Activated T-helper 2 cell treated with anti-CD3 and anti-CD28 coated beads, Interferon-gamma antibody, Interleukin-2, Interleukin-4, amounts not matched to agents 10 μg/mL and 5 μg/mL and 100 μg/mL, durations not matched to agents 14 hours and 24 hours and 36 hours (primary cell): ENCODE measurements around the gene EFCAB6. TPM values are rescaled to one million over a fixed set of nuclear protein-coding genes. Genes with fewer than 3 reads are reported as not detected.

ENCODE experiments used
- DNase-seq: peaks from one replicate; pipeline ENCODE4 v3.0.0; 2021; ENCODE audit warnings: low spot score
- H3K27ac Mint-ChIP-seq: one replicate; pipeline ENCODE4 v1.8.0; 2021; ENCODE audit warnings: mixed read lengths
- H3K27me3 Mint-ChIP-seq: one replicate; pipeline ENCODE4 v1.8.0; 2021; ENCODE audit warnings: low read depth, mixed read lengths
- H3K36me3 Mint-ChIP-seq: one replicate; pipeline ENCODE4 v1.8.0; 2021; ENCODE audit warnings: low read depth, mixed read lengths
- H3K4me1 Mint-ChIP-seq: one replicate; pipeline ENCODE4 v1.8.0; 2021; ENCODE audit warnings: low read depth, mixed read lengths
- H3K4me3 Mint-ChIP-seq: one replicate; pipeline ENCODE4 v1.8.0; 2021; ENCODE audit warnings: low read depth, mild to moderate bottlenecking, moderate library complexity, mixed read lengths
- H3K9me3 Mint-ChIP-seq: one replicate; pipeline ENCODE4 v1.8.0; 2021; ENCODE audit warnings: mixed read lengths
- intact Hi-C: fragments of 100-400 bp; cut with micrococcal nuclease; formaldehyde crosslinking; loops from one replicate; pipeline ENCODE4 v1.15.1; 2023
- total RNA-seq: library from RNA; stranded (reverse); gene quantifications from 2 replicates; pipeline ENCODE4 v1.2.3, GENCODE V29; 2022

EFCAB6 gene
- total RNA-seq, 1 donor from 2014 or later, result 0.11 TPM

GRCh38 chr22:43635101-43635500, 177.0 kb downstream of the EFCAB6 start:
- Mint-ChIP-seq H3K36me3 (peaks cover 5% of the 10 kb centered on the region), H3K4me1 (no peaks in the 10 kb centered on the region), H3K9me3 (peaks cover 19% of the 10 kb centered on the region), H3K4me3 (no peak overlapping the region), H3K27me3 (no peaks in the 10 kb centered on the region), H3K27ac (no peak overlapping the region)
- intact Hi-C loops, result no loop called here
- no peak for DNase-seq

GRCh38 chr22:43634316-43634715, 177.8 kb downstream of the EFCAB6 start:
- intact Hi-C loops, result no loop called here
- Mint-ChIP-seq H3K27me3 (no peaks in the 10 kb centered on the region), H3K4me1 (no peaks in the 10 kb centered on the region), H3K9me3 (peaks cover 11% of the 10 kb centered on the region), H3K4me3 (no peak overlapping the region), H3K27ac (no peak overlapping the region), H3K36me3 (no peaks in the 10 kb centered on the region)
- DNase-seq, result no peak

GRCh38 chr22:43633631-43634285, 178.3 kb downstream of the EFCAB6 start:
- no peak overlapping the region for H3K4me3 Mint-ChIP-seq

GRCh38 chr22:43631846-43632245, 180.3 kb downstream of the EFCAB6 start:
- DNase-seq, result no peak
- intact Hi-C loops, result no loop called here
- Mint-ChIP-seq H3K36me3 (no peaks in the 10 kb centered on the region), H3K9me3 (no peaks in the 10 kb centered on the region), H3K27ac (no peak overlapping the region), H3K27me3 (no peaks in the 10 kb centered on the region), H3K4me3 (no peak overlapping the region), H3K4me1 (no peaks in the 10 kb centered on the region)

More at GRCh38 chr22:43633631-43634285, 178.3 kb downstream of the EFCAB6 start:
- Mint-ChIP-seq H3K9me3 (peaks cover 7% of the 10 kb centered on the region), H3K4me1 (no peaks in the 10 kb centered on the region), H3K36me3 (no peaks in the 10 kb centered on the region), H3K27ac (no peak overlapping the region), H3K27me3 (no peaks in the 10 kb centered on the region)
- DNase-seq, result no peak
- intact Hi-C loops, result no loop called here

GRCh38 chr22:43631201-43631600, 180.9 kb downstream of the EFCAB6 start:
- Mint-ChIP-seq H3K4me1 (no peaks in the 10 kb centered on the region), H3K36me3 (no peaks in the 10 kb centered on the region), H3K27me3 (no peaks in the 10 kb centered on the region), H3K27ac (no peak overlapping the region), H3K9me3 (no peaks in the 10 kb centered on the region), H3K4me3 (no peak overlapping the region)
- intact Hi-C loops, result no loop called here
- DNase-seq, result no peak

- H3K27me3 Mint-ChIP-seq, result no peaks in the 10 kb centered on the region
- H3K4me1 Mint-ChIP-seq, result no peaks in the 10 kb centered on the region
- H3K36me3 Mint-ChIP-seq, result no peaks in the 10 kb centered on the region
- DNase-seq, result no peak
- intact Hi-C loops, result no loop called here
- H3K27ac Mint-ChIP-seq, result no peak overlapping the region
- H3K4me3 Mint-ChIP-seq, result no peak overlapping the region
- H3K9me3 Mint-ChIP-seq, result no peaks in the 10 kb centered on the region
These were observed 181.7 kb downstream of the EFCAB6 start for GRCh38 chr22:43630451-43630850.

GRCh38 chr22:43628250-43628649, 183.9 kb downstream of the EFCAB6 start:
- no peak for DNase-seq
- no peaks in the 10 kb centered on the region for H3K27me3 Mint-ChIP-seq
- H3K4me1 Mint-ChIP-seq, result no peaks in the 10 kb centered on the region
- no peak overlapping the region for H3K27ac Mint-ChIP-seq
- H3K9me3 Mint-ChIP-seq, result no peaks in the 10 kb centered on the region
- intact Hi-C loops, result no loop called here
- no peaks in the 10 kb centered on the region for H3K36me3 Mint-ChIP-seq
- no peak overlapping the region for H3K4me3 Mint-ChIP-seq

GRCh38 chr22:43627485-43628213, 184.5 kb downstream of the EFCAB6 start:
- Mint-ChIP-seq H3K36me3 (no peaks in the 10 kb centered on the region), H3K4me3 (no peak overlapping the region), H3K27me3 (no peaks in the 10 kb centered on the region), H3K9me3 (no peaks in the 10 kb centered on the region), H3K27ac (no peak overlapping the region), H3K4me1 (no peaks in the 10 kb centered on the region)
- intact Hi-C loops, result no loop called here
- no peak for DNase-seq

GRCh38 chr22:43625242-43625641, 186.9 kb downstream of the EFCAB6 start:
- Mint-ChIP-seq H3K27ac (no peak overlapping the region), H3K4me1 (no peaks in the 10 kb centered on the region), H3K9me3 (no peaks in the 10 kb centered on the region), H3K4me3 (no peak overlapping the region), H3K36me3 (no peaks in the 10 kb centered on the region), H3K27me3 (no peaks in the 10 kb centered on the region)
- no peak for DNase-seq
- intact Hi-C loops, result no loop called here

- Mint-ChIP-seq H3K36me3 (no peaks in the 10 kb centered on the region), H3K4me3 (no peak overlapping the region), H3K4me1 (no peaks in the 10 kb centered on the region), H3K27me3 (peaks cover under 1% of the 10 kb centered on the region), H3K9me3 (no peaks in the 10 kb centered on the region), H3K27ac (no peak overlapping the region)
- intact Hi-C loops, result no loop called here
- DNase-seq, result no peak
These were observed 187.7 kb downstream of the EFCAB6 start for GRCh38 chr22:43624144-43624998.

GRCh38 chr22:43622886-43623285, 189.2 kb downstream of the EFCAB6 start:
- Mint-ChIP-seq H3K9me3 (no peaks in the 10 kb centered on the region), H3K4me3 (no peak overlapping the region), H3K36me3 (no peaks in the 10 kb centered on the region), H3K27ac (no peak overlapping the region), H3K27me3 (peaks cover 1% of the 10 kb centered on the region), H3K4me1 (no peaks in the 10 kb centered on the region)
- intact Hi-C loops, result no loop called here
- no peak for DNase-seq

- H3K4me3 Mint-ChIP-seq, result no peak overlapping the region
- H3K27me3 Mint-ChIP-seq, result peaks cover 1% of the 10 kb centered on the region
- no peaks in the 10 kb centered on the region for H3K36me3 Mint-ChIP-seq
- no peaks in the 10 kb centered on the region for H3K9me3 Mint-ChIP-seq
- H3K27ac Mint-ChIP-seq, result no peak overlapping the region
- no peak for DNase-seq
- H3K4me1 Mint-ChIP-seq, result no peaks in the 10 kb centered on the region
- intact Hi-C loops, result no loop called here
These were observed 191.9 kb downstream of the EFCAB6 start for GRCh38 chr22:43620197-43620596.

GRCh38 chr22:43618517-43618916, 193.6 kb downstream of the EFCAB6 start:
- no peaks in the 10 kb centered on the region for H3K9me3 Mint-ChIP-seq
- no peak for DNase-seq
- H3K36me3 Mint-ChIP-seq, result no peaks in the 10 kb centered on the region
- H3K4me1 Mint-ChIP-seq, result no peaks in the 10 kb centered on the region
- no peak overlapping the region for H3K27ac Mint-ChIP-seq
- H3K4me3 Mint-ChIP-seq, result no peak overlapping the region
- intact Hi-C loops, result no loop called here
- peaks cover 1% of the 10 kb centered on the region for H3K27me3 Mint-ChIP-seq
